IPS-20b (cell line): ENCODE measurements around the gene ZKSCAN5.
A peak's percentile ranks its signal among the peaks of the same experiment; 100 is the strongest.
"Not testable (repeated sequence)": the region's sequence is repeated elsewhere in the genome, so short reads cannot be mapped to it uniquely, and the experiment has no call there.

Experiments used
- H3K27ac ChIP-seq: one replicate; pipeline ENCODE4 v1.5.1; 2013; ENCODE audit warnings: low read length
- H3K27me3 ChIP-seq: 2 replicates; pipeline ENCODE4 v1.6.1; 2013; ENCODE audit warnings: mild to moderate bottlenecking, low read length, inconsistent platforms; ENCODE audit not compliant: insufficient read depth
- H3K36me3 ChIP-seq: 2 replicates; pipeline ENCODE4 v1.6.1; 2013; ENCODE audit warnings: low read depth, mild to moderate bottlenecking, inconsistent platforms, low read length, moderate library complexity; ENCODE audit not compliant: insufficient read depth
- H3K4me1 ChIP-seq: 2 replicates; pipeline ENCODE4 v1.6.1; 2013; ENCODE audit warnings: mild to moderate bottlenecking, control low read depth, inconsistent platforms, low read length, moderate library complexity; ENCODE audit not compliant: insufficient read depth
- H3K4me3 ChIP-seq: 2 replicates; pipeline ENCODE4 v1.5.1; 2013; ENCODE audit warnings: mild to moderate bottlenecking, low read length, inconsistent platforms
- H3K9ac ChIP-seq: 2 replicates; pipeline ENCODE4 v1.6.1; 2013; ENCODE audit warnings: low read depth, mild to moderate bottlenecking, inconsistent platforms, low read length, moderate library complexity
- H3K9me3 ChIP-seq: 2 replicates; pipeline ENCODE4 v1.6.1; 2013; ENCODE audit warnings: mild to moderate bottlenecking, low read depth, low read length, inconsistent platforms; ENCODE audit not compliant: insufficient read depth

ZKSCAN5 gene

GRCh38 chr7:99558306-99559174 is 54.1 kb downstream of the ZKSCAN5 start, which contains the start of gene ZNF655:
Gene ZNF655 (plus strand): TSS chr7:99558642. CDS start chr7:99560560, 1,918 bp downstream.
- Histone ChIP-seq H3K36me3 (peaks cover 60% of the 10 kb centered on the region), H3K4me1 (no peaks in the 10 kb centered on the region; the same call in none of the 2 replicates), H3K4me3 (peak within 1 kb of the TSS; percentile 92), H3K9me3 (no peaks in the 10 kb centered on the region), H3K9ac (peak within 1 kb of the TSS; percentile 100), H3K27ac (peak within 1 kb of the TSS; percentile 96), H3K27me3 (no peaks in the 10 kb centered on the region)

GRCh38 chr7:99559175-99559915 is 54.9 kb downstream of the ZKSCAN5 start:
- H3K36me3 ChIP-seq = peaks cover 68% of the 10 kb centered on the region
- H3K9me3 ChIP-seq = no peaks in the 10 kb centered on the region
- H3K27me3 ChIP-seq = no peaks in the 10 kb centered on the region
- no peaks in the 10 kb centered on the region; the same call in none of the 2 replicates for H3K4me1 ChIP-seq
- H3K27ac ChIP-seq = peak overlapping the region; percentile 85
- H3K9ac ChIP-seq = peak overlapping the region; percentile 100
- peak overlapping the region; percentile 92 for H3K4me3 ChIP-seq

GRCh38 chr7:99560834-99561736 is 56.6 kb downstream of the ZKSCAN5 start:
- no peaks in the 10 kb centered on the region for H3K9me3 ChIP-seq
- no peak overlapping the region for H3K4me3 ChIP-seq
- 0 out of 2 replicates have a peak overlapping the region, but pooled peaks have one; percentile 52 for H3K9ac ChIP-seq
- no peaks in the 10 kb centered on the region for H3K27me3 ChIP-seq
- no peaks in the 10 kb centered on the region; the same call in none of the 2 replicates for H3K4me1 ChIP-seq
- H3K27ac ChIP-seq = no peak overlapping the region
- peaks cover 70% of the 10 kb centered on the region for H3K36me3 ChIP-seq

- Histone ChIP-seq H3K27me3 (no peaks in the 10 kb centered on the region), H3K36me3 (peaks cover 69% of the 10 kb centered on the region), H3K4me3 (no peak overlapping the region), H3K4me1 (no peaks in the 10 kb centered on the region; the same call in none of the 2 replicates), H3K9me3 (no peaks in the 10 kb centered on the region), H3K9ac (no peak overlapping the region), H3K27ac (no peak overlapping the region)
These were observed 57.2 kb downstream of the ZKSCAN5 start for GRCh38 chr7:99561737-99562051.

- H3K4me1 ChIP-seq = no peaks in the 10 kb centered on the region; the same call in none of the 2 replicates
- H3K36me3 ChIP-seq = peaks cover 64% of the 10 kb centered on the region
- H3K9ac ChIP-seq = no peak overlapping the region
- H3K27ac ChIP-seq = no peak overlapping the region
- H3K27me3 ChIP-seq = no peaks in the 10 kb centered on the region
- H3K4me3 ChIP-seq = no peak overlapping the region
- no peaks in the 10 kb centered on the region for H3K9me3 ChIP-seq
These were observed 57.8 kb downstream of the ZKSCAN5 start for GRCh38 chr7:99562114-99562784.

GRCh38 chr7:99562832-99563231 is 58.4 kb downstream of the ZKSCAN5 start:
- Histone ChIP-seq H3K9me3 (no peaks in the 10 kb centered on the region), H3K9ac (no peak overlapping the region), H3K4me1 (no peaks in the 10 kb centered on the region; the same call in 1 of the 2 replicates), H3K27me3 (no peaks in the 10 kb centered on the region), H3K4me3 (no peak overlapping the region), H3K36me3 (peaks cover 63% of the 10 kb centered on the region), H3K27ac (no peak overlapping the region)

- H3K4me3 ChIP-seq = no peak overlapping the region
- no peaks in the 10 kb centered on the region for H3K27me3 ChIP-seq
- no peaks in the 10 kb centered on the region for H3K9me3 ChIP-seq
- H3K4me1 ChIP-seq = no peaks in the 10 kb centered on the region; the same call in 1 of the 2 replicates
- peaks cover 66% of the 10 kb centered on the region for H3K36me3 ChIP-seq
- H3K27ac ChIP-seq = no peak overlapping the region
- H3K9ac ChIP-seq = no peak overlapping the region
These were observed 59.2 kb downstream of the ZKSCAN5 start for GRCh38 chr7:99563650-99564049.

GRCh38 chr7:99568770-99569169 is 64.3 kb downstream of the ZKSCAN5 start:
- not testable (repeated sequence) for H3K27ac ChIP-seq, H3K9ac ChIP-seq, H3K9me3 ChIP-seq, H3K4me3 ChIP-seq, H3K27me3 ChIP-seq, H3K4me1 ChIP-seq
- peaks cover 79% of the 10 kb centered on the region for H3K36me3 ChIP-seq

- Histone ChIP-seq H3K4me3 (no peak overlapping the region), H3K27ac (no peak overlapping the region), H3K4me1 (peaks cover 12% of the 10 kb centered on the region; the same call in 1 of the 2 replicates), H3K9me3 (no peaks in the 10 kb centered on the region), H3K27me3 (no peaks in the 10 kb centered on the region), H3K36me3 (peaks cover 56% of the 10 kb centered on the region), H3K9ac (no peak overlapping the region)
These were observed 67.3 kb downstream of the ZKSCAN5 start for GRCh38 chr7:99571768-99572167.

GRCh38 chr7:99573257-99573656 is 68.8 kb downstream of the ZKSCAN5 start:
- Histone ChIP-seq H3K27me3 (no peaks in the 10 kb centered on the region), H3K27ac (no peak overlapping the region), H3K36me3 (peaks cover 56% of the 10 kb centered on the region), H3K9me3 (no peaks in the 10 kb centered on the region), H3K4me3 (no peak overlapping the region), H3K9ac (no peak overlapping the region), H3K4me1 (peaks cover 12% of the 10 kb centered on the region; the same call in 1 of the 2 replicates)
